T-helper 1 cell (primary cell): Measurements from ENCODE around the gene CDPF1.
A peak's percentile ranks its signal among the peaks of the same experiment; 100 is the strongest.

ENCODE experiments used
- DNase-seq, 5 donors: peaks; one replicate each; pipeline ENCODE4 v3.0.0-alpha.2; 2012 to 2020

Gene CDPF1

DNA sequence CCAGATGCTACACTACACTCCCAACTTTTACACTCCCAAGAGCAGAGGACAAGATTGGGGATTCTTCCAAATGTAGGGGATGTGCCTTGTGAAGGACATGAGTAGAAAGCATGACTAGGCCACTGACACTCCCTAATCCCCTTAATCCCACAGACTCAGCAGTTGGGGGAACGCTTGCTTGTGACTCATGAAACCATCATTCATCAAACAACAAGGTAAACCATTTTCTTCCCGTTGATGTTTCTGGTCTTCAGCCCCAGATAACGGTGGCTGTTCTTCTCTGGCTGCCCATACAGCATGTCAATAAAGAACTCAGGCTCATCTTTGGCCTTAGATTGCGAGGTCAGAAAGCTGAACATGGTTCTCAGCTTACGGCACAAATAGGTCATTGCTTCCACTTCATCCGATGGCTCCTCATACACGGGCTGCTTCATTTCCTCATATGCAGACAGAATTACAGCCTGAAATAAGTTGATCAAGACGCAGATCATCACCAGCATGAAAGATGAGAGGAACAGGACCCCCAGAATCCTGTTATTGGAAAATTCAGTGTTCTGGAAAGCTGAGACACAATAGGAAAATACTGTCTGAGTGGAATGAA, 6.4 kb upstream of the CDPF1 start:
- no peak for DNase-seq

DNA sequence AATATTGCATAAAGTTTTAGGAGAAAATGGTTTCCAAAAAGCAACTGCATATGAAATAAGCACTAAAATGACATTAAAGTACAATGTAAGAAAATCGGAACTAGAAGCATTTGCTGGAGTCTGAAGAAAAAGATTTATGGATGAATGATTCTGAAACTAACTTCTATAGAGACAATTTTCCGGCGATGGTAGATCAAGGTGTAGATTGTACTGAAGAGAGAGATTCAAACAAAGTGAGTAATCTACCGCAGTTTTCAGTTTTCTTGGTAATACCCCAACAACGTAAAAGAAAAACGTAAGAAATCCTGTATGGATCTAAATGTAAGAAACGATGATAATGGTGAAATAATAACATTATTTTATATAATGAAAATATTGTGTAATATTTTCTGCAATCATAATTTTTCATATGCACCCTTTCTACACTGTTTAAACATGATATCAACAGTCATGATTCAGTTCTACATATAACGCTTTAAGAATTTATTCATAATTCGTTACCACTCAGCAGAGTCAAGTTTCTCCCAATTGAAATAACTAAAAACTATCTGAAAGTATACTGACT, 1.8 kb upstream of the CDPF1 start:
- peak in 1 of 5 donors; percentile 81 for DNase-seq

DNA sequence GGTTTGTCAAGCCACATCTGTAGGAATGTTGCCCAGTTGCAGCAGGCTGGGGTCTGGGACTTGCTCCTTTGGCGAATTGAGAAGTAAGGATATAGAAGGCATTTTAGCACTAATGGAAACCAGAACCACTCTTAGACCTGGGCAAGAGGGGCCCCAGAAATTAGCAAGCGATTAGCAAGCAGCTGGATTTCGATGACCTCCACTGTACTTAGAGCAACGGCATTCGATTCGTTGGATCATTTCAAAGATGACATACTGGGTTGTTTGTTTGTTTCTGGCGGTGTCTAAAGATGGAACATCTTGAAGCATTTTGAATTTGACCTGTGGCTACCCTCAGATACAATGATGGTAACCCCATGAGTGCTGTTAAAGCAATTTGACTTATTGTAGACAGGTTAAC, 1.2 kb upstream of the CDPF1 start:
- no peak for DNase-seq

GRCh38 chr22:46250783-46251125, 661 bp upstream of the CDPF1 start:
- no peak for DNase-seq

- DNase-seq = no peak
Measured at GRCh38 chr22:46247443-46247975, 2.6 kb downstream of the CDPF1 start.

DNA sequence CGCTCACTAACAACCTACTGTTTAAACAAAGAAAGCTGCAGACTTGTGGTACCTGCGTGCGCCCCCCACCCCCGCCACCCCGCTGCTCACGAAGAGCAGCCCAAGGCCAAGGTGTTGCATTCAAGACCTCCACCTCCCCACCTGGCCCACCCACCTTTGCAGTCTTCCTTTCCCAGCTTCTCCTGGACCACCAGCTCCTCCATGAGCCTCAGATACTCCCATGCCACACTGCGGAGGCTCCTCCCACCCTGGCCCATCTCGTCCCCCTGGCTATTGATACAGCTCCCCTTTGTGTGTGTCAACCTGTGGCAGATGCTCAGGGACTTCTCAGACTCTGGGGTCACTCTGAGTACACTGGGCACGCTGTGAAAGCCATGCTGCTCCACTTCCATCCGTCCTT, 3.9 kb downstream of the CDPF1 start:
- no peak for DNase-seq

DNA sequence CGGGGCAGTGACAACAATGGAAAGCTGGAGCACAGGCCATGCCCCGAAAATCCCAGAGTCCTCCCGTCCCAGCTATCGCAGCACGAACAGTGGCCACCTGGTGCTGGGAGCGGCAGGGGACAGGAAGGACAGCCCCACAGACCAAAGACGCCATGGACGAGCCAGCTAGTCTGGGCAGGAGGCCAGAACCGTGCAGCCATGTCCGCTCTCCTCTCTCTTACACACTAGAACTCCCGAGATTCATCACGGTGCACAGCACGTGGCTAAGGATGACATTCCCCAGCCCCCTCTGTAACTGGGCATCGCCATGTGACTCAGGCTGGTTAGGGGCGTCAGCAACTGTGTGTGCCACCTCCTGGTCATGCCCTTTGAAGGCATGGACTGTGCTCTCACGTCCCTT, 4.6 kb downstream of the CDPF1 start:
- no peak for DNase-seq

DNA sequence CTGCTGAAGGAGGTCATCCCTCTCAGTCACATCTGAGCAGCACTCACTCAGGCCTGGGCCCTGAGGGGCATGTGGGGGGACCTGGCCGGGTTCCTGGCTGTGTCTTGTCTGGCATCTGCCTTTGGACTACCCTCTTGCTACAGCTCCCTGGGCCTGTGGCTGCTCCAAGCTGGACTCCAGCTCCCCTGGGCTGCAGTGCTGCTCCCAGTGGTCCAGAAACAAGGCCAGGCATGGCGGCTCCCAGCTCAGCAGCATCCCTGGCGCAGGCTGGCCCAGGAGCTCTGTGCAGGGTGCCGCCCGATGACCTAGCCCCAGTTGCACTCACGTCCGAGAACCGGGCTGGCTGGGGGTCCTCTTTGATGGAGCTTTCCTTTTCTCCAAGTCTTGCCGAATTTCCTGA, 5.3 kb downstream of the CDPF1 start:
- no peak for DNase-seq

DNA sequence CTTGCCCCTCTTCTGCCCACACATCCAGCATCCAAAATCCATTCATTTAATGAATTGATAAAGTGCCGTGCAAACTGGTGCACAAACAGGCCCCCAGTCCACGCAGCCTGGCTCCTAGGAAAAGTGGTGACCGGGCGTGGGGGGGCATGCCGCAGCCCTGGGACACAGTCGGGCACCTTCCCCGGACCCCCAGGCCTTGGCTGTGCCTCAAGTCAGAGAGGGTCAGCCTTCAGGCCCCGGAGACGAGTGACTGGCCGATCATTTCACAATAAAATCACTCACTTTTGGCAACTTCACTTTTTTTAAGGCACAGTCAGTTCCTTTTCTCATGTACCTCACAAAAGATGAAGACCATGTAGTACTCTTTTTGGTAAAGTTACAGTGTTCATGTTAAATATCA, 8.0 kb downstream of the CDPF1 start:
- no peak for DNase-seq

GRCh38 chr22:46241396-46242007, 8.6 kb downstream of the CDPF1 start:
- DNase-seq = no peak

GRCh38 chr22:46240907-46241306, 9.2 kb downstream of the CDPF1 start:
- DNase-seq = no peak

DNA sequence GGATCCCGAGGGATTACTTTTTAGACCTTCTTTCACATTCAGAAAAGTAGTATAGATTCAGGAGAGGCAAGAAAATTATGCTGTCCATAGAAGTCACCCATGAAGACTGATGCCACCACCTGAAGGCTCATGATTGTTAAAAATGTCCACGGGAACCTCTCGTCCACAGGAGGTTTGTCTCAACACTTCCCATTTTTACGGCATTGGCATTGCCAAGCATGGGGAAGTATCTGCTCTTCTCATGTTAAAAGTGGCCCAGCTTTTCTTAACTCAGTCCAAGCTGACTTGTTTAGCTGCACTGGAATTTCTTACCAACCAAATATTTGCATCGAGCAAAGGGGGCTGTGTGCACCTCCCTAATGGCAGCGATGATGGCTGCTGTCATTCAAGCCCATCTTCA, 9.6 kb downstream of the CDPF1 start:
- no peak for DNase-seq

GRCh38 chr22:46240073-46240472, 10.0 kb downstream of the CDPF1 start:
- no peak for DNase-seq

DNA sequence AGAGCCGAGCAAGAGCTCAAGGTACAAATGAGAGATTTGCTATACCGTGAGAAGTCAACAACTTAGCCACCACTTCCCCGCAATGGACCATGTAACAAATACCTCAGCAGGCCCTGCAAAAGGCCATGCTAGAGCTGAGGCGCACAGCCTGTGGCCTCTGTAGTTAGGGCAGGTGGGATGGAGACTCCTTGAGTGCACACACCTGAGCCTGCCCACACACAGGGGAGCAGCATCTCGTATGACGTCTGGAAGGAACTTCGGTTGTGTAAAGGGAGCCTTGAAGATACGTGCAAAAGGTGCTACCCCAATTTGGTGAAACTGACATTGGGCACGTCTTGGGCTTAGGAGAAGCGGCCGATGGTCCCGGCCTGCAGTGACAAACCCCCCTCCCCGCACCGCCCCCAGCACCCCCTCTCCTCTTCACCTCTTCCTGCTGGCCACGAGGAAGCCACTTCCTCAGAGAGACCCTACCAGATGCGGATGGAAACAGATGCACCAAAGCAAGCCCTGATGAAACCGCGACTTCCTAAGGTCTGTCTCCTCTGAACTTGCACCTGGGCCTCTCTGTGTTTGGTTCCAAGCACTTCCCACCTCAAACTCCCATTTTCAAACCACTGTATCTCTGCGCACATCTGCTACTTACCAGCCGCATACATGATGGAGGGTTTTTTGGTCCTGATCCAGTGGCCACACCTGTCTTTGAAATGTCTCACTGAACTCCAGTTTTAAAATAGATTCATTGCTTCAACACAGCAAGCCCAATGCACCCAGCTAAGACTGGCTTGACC, 10.6 kb downstream of the CDPF1 start:
- DNase-seq = peak in 1 of 5 donors; percentile 13

GRCh38 chr22:46238541-46238940, 11.6 kb downstream of the CDPF1 start:
- DNase-seq = no peak

GRCh38 chr22:46237453-46238124, 12.5 kb downstream of the CDPF1 start:
- DNase-seq = no peak

GRCh38 chr22:46234969-46235368, 15.1 kb downstream of the CDPF1 start:
- no peak for DNase-seq

DNA sequence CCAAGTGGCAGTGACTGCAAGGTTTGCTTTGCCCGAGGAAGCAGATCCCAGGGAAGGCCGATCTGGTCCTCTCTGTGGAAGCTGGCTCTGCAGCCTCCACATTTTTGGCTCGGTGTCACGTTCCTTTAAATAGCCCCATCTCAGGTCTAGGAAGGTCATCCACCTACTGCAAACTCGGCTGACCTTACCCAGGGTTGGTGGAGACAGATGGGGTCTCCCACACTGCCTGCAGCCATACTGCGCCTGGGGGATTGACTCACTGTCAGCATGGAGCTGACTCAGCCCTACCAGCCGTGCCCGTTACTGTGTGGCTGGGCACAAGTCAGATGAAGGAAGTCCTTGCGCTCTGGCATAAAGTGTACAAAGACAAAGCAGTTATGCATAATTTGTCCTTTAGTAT, 16.9 kb downstream of the CDPF1 start:
- DNase-seq = no peak

DNA sequence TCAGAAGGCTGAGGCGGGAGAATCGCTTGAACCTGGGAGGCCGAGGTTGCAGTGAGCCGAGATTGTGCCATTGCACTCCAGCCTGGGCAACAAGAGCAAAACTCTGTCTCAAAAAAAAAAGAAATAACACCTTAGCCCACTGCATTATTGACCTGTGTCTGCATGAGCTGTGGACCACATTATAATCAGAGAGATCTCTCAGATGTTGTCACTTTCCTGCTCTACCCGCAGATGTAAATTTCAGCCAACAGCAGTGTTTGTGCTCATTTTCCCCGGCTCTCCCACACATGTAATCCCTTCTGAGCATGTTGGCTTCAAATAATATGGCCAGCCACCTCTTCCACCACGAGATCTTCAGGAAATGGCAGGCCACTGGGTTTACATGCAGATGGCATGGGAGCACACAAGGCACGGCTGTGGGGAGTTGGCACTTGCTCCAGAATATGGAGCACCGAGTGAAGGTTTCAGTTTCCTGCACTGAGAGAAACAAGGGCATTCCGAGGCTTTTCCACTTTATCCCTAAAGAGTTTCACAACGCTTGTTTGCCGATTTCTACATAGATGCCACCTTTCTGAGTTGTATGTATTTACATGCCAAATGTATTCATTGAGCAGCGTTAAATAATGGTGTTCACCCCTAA, 19.7 kb downstream of the CDPF1 start:
- no peak for DNase-seq

DNA sequence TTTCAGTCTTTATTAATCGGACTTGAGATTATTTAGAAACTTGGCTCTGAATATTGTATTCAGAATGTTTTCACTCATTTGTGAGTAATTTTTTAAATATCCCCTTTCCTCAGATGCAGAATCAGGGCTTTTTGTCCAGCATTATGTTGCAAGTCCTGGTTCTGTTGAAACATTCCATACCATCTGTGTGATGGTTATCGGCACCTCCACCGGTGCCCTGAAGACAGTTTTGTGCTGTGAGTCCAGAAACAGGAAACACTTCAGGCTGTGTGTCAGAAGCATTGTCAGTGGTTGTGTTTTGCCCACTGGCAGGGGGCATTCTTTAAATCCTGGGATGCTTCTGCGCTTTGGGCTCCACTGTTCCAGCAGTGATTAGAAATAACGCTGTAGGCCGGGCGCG, 20.4 kb downstream of the CDPF1 start:
- no peak for DNase-seq

GRCh38 chr22:46226577-46226976, 23.5 kb downstream of the CDPF1 start:
- DNase-seq = no peak

- DNase-seq = no peak
Measured at GRCh38 chr22:46225631-46226030, 24.5 kb downstream of the CDPF1 start.

GRCh38 chr22:46224898-46225290, 25.2 kb downstream of the CDPF1 start:
- no peak for DNase-seq
